Ishikawa (cell line): ENCODE data around the gene DAGLA.

Source experiments
- CEBPB ChIP-seq: IDR thresholded peaks from 2 replicates; pipeline ENCODE4 v1.6.1; 2012
- CREB1 ChIP-seq: IDR thresholded peaks from 2 replicates; pipeline ENCODE4 v1.6.1; 2012; ENCODE audit warnings: low read depth
- EGR1 ChIP-seq: IDR thresholded peaks from 2 replicates; pipeline ENCODE4 v1.6.1; 2012
- EP300 ChIP-seq: IDR thresholded peaks from 2 replicates; pipeline ENCODE4 v1.6.1; 2012; ENCODE audit warnings: borderline replicate concordance
- FOXM1 ChIP-seq: IDR thresholded peaks from 2 replicates; pipeline ENCODE4 v1.6.1; 2012; ENCODE audit warnings: low read depth, borderline replicate concordance
- MAX ChIP-seq: IDR thresholded peaks from 2 replicates; pipeline ENCODE4 v1.6.1; 2012
- REST ChIP-seq: IDR thresholded peaks from 2 replicates; pipeline ENCODE4 v1.6.1; 2012; ENCODE audit warnings: low read depth, mild to moderate bottlenecking
- TEAD4 ChIP-seq: IDR thresholded peaks from 2 replicates; pipeline ENCODE4 v1.6.1; 2012
- USF1 ChIP-seq: IDR thresholded peaks from 2 replicates; pipeline ENCODE4 v1.6.1; 2012
- YY1 ChIP-seq: IDR thresholded peaks from 2 replicates; pipeline ENCODE4 v1.6.1; 2012; ENCODE audit warnings: low read depth

DNA sequence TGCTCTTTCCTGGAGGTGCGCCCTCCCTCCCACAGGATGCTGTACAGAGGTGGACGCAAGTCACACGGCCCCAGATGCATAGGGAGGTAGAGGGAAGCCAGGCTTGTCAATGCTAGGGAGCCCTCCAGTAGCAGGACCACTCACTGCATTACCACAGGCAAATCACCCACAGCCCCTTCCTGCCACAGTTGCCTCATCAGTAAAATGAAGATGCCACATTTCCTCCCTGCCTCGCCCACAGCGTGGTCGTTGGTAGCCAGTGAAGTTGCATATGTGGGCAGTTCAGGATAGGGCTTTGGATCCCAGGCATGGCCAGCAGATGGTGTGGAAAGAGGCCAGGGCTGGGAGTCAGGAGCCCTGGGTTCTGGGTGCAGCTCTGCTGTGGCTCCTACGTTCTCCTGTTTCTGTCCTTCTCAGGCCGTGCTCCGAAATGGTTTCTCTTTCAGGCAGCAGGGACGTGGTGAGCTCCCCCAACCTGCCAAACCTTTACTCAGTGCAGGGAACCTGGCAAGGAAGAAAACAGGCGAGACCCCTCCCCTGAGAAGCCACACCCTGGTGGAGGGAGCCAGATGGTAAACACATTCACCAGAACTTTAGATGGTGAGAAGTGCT, 22.6 kb downstream of the DAGLA start:
- TF ChIP-seq REST, result no peak
- TF ChIP-seq EP300, result no peak
- no peak for TF ChIP-seq TEAD4
- no peak for TF ChIP-seq EGR1
- no peak for TF ChIP-seq FOXM1
- no peak for TF ChIP-seq YY1
- no peak for TF ChIP-seq USF1
- TF ChIP-seq MAX, result no peak
- no peak for TF ChIP-seq CREB1
- no peak for TF ChIP-seq CEBPB
